Small intestine (tissue), 7 donors: ENCODE results near the gene ADARB2. TPM values are rescaled to one million over a fixed set of nuclear protein-coding genes. Genes with fewer than 3 reads are reported as not detected.
"Not testable (repeated sequence)": the region's sequence is repeated elsewhere in the genome, so short reads cannot be mapped to it uniquely, and the experiment has no call there.

Experiments used
- DNase-seq, 2 donors: peaks; one replicate each; pipeline versions ENCODE4 v3.0.0 to v3.0.0-alpha.2; 2013
- FAIRE-seq: peaks from 2 replicates; lab custom pipeline; 2012; peaks lifted over from hg19 to GRCh38; lab: Jason Lieb, UNC
- H3K27ac ChIP-seq, 3 donors: one replicate each; pipeline ENCODE4 v1.5.1; 2013; ENCODE audit warnings: low read length in 2 of 3, mild to moderate bottlenecking in 2 of 3, control low read depth in 1 of 3, inconsistent platforms in 1 of 3, low read depth in 1 of 3, moderate library complexity in 1 of 3
- H3K27me3 ChIP-seq, 3 donors: one replicate each; pipeline ENCODE4 v1.6.1; 2013; ENCODE audit warnings: low read length in 3 of 3, inconsistent platforms in 1 of 3; ENCODE audit not compliant: control insufficient read depth in 3 of 3, insufficient read depth in 3 of 3
- H3K36me3 ChIP-seq, 3 donors: one replicate each; pipeline ENCODE4 v1.6.1; 2013; ENCODE audit warnings: low read length in 3 of 3, inconsistent platforms in 1 of 3, low read depth in 1 of 3, mild to moderate bottlenecking in 1 of 3, moderate library complexity in 1 of 3; ENCODE audit not compliant: control insufficient read depth in 3 of 3, insufficient read depth in 2 of 3
- H3K4me1 ChIP-seq, 3 donors: one replicate each; pipeline ENCODE4 v1.6.1; 2013; ENCODE audit warnings: low read length in 2 of 3, inconsistent platforms in 1 of 3, low read depth in 1 of 3, mild to moderate bottlenecking in 1 of 3, moderate library complexity in 1 of 3; ENCODE audit not compliant: control insufficient read depth in 3 of 3, insufficient read depth in 2 of 3
- H3K4me3 ChIP-seq, 3 donors: one replicate each; pipeline ENCODE4 v1.5.1; 2013; ENCODE audit warnings: low read length in 3 of 3, control low read depth in 1 of 3, inconsistent platforms in 1 of 3, low read depth in 1 of 3, mild to moderate bottlenecking in 1 of 3, moderate library complexity in 1 of 3
- H3K9me3 ChIP-seq, 2 donors: one replicate each; pipeline ENCODE4 v1.6.1; 2013; ENCODE audit warnings: low read depth in 1 of 2, low read length in 1 of 2; ENCODE audit not compliant: control insufficient read depth in 2 of 2, insufficient read depth in 1 of 2
- WGBS, 3 donors: extraction: QIAGEN DNeasy Blood & Tissue Kit; methylation state at CpG; one replicate each; pipeline ENCODE4 v1.1.7; 2013; 5-methylcytosine and 5-hydroxymethylcytosine counted together
- polyA plus RNA-seq, 4 donors: library from polyadenylated mRNA; stranded (reverse) in 3 of 4; unstranded in 1 of 4; fragments of 200-250 nt in 3 of 4; fragments of 120-200 nt in 1 of 4; gene quantifications; one replicate each; pipeline versions ENCODE4 v1.2.1 to v1.2.3, GENCODE V29; 2013
- donor health status: healthy with polysubstance abuse.
- donor health status: control.
- donor health status: control.
- donor health status: Bipolar disorder and iron deficiency.
- donor health status: healthy.

ADARB2 gene
- polyA plus RNA-seq, 4 donors = 0.35 to 1.8 (median 0.94) TPM

- DNase-seq = no peak
- Histone ChIP-seq H3K27ac (no peak overlapping the region), H3K9me3 (no peaks in the 10 kb centered on the region), H3K4me3 (no peak overlapping the region), H3K36me3 (no peaks in the 10 kb centered on the region), H3K27me3 (no peaks in the 10 kb centered on the region), H3K4me1 (no peaks in the 10 kb centered on the region)
- WGBS, 3 donors = 76 to 84% (median 77%) methylated on average over 9 of the region's 9 CpGs
- FAIRE-seq = no peak
These were observed 570.5 kb downstream of the ADARB2 start for GRCh38 chr10:1166828-1167275.

- Histone ChIP-seq H3K36me3 (no peaks in the 10 kb centered on the region), H3K9me3 (no peaks in the 10 kb centered on the region), H3K4me1 (no peaks in the 10 kb centered on the region), H3K27ac (no peak overlapping the region), H3K27me3 (no peaks in the 10 kb centered on the region), H3K4me3 (no peak overlapping the region)
- no peak for DNase-seq
- FAIRE-seq = no peak
- WGBS, 3 donors = 87 to 91% (median 89%) methylated on average over 15 of the region's 15 CpGs
These were observed 571.1 kb downstream of the ADARB2 start for GRCh38 chr10:1166101-1166827.

- no peak overlapping the region for H3K4me3 ChIP-seq
- no peak for DNase-seq
- WGBS, 3 donors = 70 to 82% (median 80%) methylated on average over 5 of the region's 5 CpGs
- H3K27me3 ChIP-seq = no peaks in the 10 kb centered on the region
- no peak for FAIRE-seq
- H3K9me3 ChIP-seq = no peaks in the 10 kb centered on the region
- no peak overlapping the region for H3K27ac ChIP-seq
- no peaks in the 10 kb centered on the region for H3K4me1 ChIP-seq
- no peaks in the 10 kb centered on the region for H3K36me3 ChIP-seq
These were observed 573.5 kb downstream of the ADARB2 start for GRCh38 chr10:1163831-1164230.

GRCh38 chr10:1163204-1163660 lies 574.1 kb downstream of the ADARB2 start:
- no peak overlapping the region for H3K4me3 ChIP-seq
- no peaks in the 10 kb centered on the region for H3K27me3 ChIP-seq
- no peaks in the 10 kb centered on the region for H3K36me3 ChIP-seq
- DNase-seq (no peak), FAIRE-seq (no peak)
- WGBS, 3 donors = 89 to 94% (median 89%) methylated on average over 29 of the region's 29 CpGs
- H3K27ac ChIP-seq = no peak overlapping the region
- H3K9me3 ChIP-seq = no peaks in the 10 kb centered on the region
- H3K4me1 ChIP-seq = no peaks in the 10 kb centered on the region

- Histone ChIP-seq H3K27ac (no peak overlapping the region), H3K9me3 (no peaks in the 10 kb centered on the region), H3K27me3 (no peaks in the 10 kb centered on the region), H3K36me3 (no peaks in the 10 kb centered on the region), H3K4me3 (no peak overlapping the region), H3K4me1 (no peaks in the 10 kb centered on the region)
- FAIRE-seq (no peak), DNase-seq (peak in 1 of 2 donors; percentile 39)
- WGBS, 3 donors = 47 to 67% (median 54%) methylated on average over 13 of the region's 13 CpGs
These were observed 574.7 kb downstream of the ADARB2 start for GRCh38 chr10:1162481-1163203.

- DNase-seq, FAIRE-seq, H3K27me3 ChIP-seq, H3K27ac ChIP-seq, H3K36me3 ChIP-seq, H3K9me3 ChIP-seq, H3K4me1 ChIP-seq, H3K4me3 ChIP-seq: not testable (repeated sequence)
- 83 to 84% (median 83%) methylated on average over 4 to 5 of the region's 5 CpGs for WGBS, 3 donors
These were observed 576.0 kb downstream of the ADARB2 start for GRCh38 chr10:1161315-1161673.

- Histone ChIP-seq H3K4me3 (no peak overlapping the region), H3K27ac (no peak overlapping the region)
- no peak for FAIRE-seq
These were observed 576.6 kb downstream of the ADARB2 start for GRCh38 chr10:1160561-1161314.

More at GRCh38 chr10:1160561-1161314, 576.6 kb downstream of the ADARB2 start:
- no peaks in the 10 kb centered on the region for H3K27me3 ChIP-seq
- no peaks in the 10 kb centered on the region for H3K9me3 ChIP-seq
- no peaks in the 10 kb centered on the region for H3K36me3 ChIP-seq
- 87 to 95% (median 93%) methylated on average over 25 of the region's 25 CpGs for WGBS, 3 donors
- no peak for DNase-seq
- no peaks in the 10 kb centered on the region for H3K4me1 ChIP-seq
